A673 (cell line): ENCODE measurements around the gene GABRB2.

Experiments
- CTCF ChIP-seq: fragments of 300-800, 200-600 bp; sonication (generic); conservative IDR thresholded peaks from 2 replicates; pipeline ENCODE4 v1.5.1; 2017; ENCODE audit warnings: low read depth, mild to moderate bottlenecking, antibody characterized with exemption, low read length, moderate library complexity, mixed read lengths
- EZH2 ChIP-seq: fragments of 200-600 bp; sonication (generic); IDR thresholded peaks from 2 replicates; pipeline ENCODE4 v1.6.1; 2017; ENCODE audit warnings: borderline replicate concordance, low read depth, mild to moderate bottlenecking, mixed read lengths, antibody characterized with exemption, low read length; ENCODE audit not compliant: poor library complexity, severe bottlenecking

GRCh38 chr5:161391016-161391415 lies 155.5 kb downstream of the GABRB2 start:
- TF ChIP-seq CTCF (no peak), EZH2 (no peak)
